Ramos (cell line): ENCODE data around the gene RFESD.

Experiments
- in situ Hi-C: fragments of 300-500 bp; cut with MboI; formaldehyde crosslinking; loops from one replicate; pipeline ENCODE4 v1.14.3; 2022; ENCODE audit warnings: low sequenced_read_pairs; ENCODE audit not compliant: unreplicated experiment

RFESD gene

GRCh38 chr5:95655575-95655974, 9.0 kb downstream of the RFESD start:
- in situ Hi-C loops: no loop called here

- in situ Hi-C loops: no loop called here
These were observed 13.5 kb downstream of the RFESD start for GRCh38 chr5:95660060-95660459.

DNA sequence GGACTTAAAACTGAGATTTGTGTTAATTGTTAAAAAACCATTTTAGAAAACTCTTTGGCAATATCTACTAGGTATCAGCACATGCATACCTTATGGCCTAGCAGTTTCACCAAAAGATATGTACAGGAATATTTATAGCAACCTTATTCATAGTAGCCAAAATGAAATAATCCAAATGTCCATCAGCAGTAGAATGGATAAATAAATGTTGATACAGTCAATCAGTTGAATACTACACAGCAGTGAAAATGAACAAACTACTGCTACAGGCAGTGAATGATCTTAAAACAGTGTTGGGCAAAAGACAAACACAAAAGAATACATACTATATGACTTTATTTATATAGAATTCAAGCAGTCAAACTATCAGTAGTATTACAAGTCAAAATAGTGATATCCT, 16.4 kb downstream of the RFESD start:
- in situ Hi-C loops: no loop called here

DNA sequence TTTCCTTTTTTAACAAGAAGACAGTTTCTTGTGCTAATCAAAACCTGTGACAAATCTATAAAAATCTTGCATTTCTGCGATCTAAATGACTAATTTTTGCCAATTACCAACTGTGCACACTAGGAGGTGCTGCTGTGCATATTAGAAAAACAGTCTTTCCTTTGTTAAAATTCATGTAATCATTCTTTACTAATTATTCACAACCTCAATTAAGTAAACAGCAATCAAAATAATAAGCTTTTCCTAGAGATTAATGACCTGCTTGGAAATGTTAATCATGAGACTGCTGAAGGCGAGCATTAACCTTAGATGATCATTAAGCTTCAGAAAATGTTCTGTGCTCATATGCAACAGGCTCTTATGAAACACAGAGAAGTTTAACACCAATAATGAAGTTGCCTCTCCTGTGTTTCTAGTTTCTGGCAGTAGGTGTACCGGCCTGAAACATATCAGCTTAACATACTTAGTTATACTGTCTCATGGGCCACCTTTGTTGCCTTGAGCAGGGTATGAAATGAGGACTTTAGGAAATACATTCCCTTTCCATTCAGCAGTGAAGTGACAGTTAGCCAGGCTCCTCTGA, 17.7 kb downstream of the RFESD start:
- in situ Hi-C loops: no loop called here

DNA sequence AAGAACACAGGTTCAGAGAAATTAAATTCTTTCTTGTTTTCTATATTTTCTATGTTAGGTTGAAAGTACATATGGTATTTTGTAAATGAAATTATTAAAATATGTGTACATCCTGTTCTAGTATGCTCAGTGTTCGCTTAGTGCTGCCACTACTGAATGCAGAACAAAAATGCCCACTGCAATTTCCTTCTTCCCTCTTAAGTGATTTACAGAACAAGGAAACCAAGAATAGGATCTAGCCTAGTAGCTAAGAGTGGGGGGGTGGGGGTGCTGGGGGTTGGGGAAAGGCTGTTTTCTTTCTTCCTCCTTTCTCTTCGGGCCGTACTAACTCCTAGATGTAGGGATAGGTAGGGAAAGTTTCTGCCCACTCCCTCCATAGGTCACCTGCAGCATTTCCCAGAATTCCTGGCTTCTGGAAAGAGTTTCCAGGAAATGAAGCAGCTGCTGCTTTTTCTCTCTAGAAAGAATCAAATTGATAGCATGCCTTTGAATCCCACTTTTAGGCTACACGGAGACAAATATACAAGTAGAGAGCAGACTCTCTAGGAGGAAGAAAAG, 20.6 kb downstream of the RFESD start:
- in situ Hi-C loops: no loop called here

GRCh38 chr5:95667678-95668077, 21.1 kb downstream of the RFESD start:
- in situ Hi-C loops: no loop called here

GRCh38 chr5:95668216-95668615, 21.6 kb downstream of the RFESD start:
- in situ Hi-C loops: no loop called here

GRCh38 chr5:95668728-95669127, 22.2 kb downstream of the RFESD start:
- in situ Hi-C loops: no loop called here

DNA sequence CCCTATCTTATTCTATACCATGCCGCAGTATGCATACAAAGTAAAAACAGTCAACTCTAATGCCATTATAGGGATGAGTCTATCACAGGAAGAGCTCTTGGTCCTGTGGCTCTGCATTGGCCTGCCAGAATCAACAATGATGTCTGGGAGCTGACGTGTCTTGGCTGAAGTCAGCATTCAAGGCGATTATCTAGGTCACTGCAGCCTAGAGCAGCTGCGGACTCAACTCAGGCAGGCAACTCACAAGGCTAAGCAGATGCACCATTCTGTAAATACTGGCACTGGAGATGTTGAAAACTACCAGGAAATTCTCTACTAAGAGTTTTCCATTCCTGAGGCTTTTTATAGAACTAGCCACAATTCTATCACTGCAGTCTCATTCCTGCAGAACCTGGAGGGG, 23.0 kb downstream of the RFESD start:
- in situ Hi-C loops: no loop called here

DNA sequence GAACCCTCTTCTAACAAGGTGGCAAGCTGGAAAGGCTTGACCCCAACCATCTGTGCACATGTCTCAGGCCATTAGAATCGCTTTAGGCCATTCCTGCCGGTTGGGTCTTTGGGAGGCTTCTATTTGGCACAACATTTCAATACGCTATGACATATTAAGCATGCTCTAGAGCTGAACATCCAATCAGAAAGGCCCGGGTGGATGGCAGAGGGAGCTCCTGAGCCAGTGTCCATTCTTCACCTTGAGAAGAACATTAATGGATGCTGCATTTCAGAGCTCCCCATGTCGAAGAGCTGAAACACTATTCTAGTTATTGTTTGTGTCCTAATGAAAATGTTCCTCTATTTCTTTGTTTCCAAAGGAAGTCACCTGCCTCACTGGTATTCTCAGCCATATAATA, 23.4 kb downstream of the RFESD start:
- in situ Hi-C loops: no loop called here

DNA sequence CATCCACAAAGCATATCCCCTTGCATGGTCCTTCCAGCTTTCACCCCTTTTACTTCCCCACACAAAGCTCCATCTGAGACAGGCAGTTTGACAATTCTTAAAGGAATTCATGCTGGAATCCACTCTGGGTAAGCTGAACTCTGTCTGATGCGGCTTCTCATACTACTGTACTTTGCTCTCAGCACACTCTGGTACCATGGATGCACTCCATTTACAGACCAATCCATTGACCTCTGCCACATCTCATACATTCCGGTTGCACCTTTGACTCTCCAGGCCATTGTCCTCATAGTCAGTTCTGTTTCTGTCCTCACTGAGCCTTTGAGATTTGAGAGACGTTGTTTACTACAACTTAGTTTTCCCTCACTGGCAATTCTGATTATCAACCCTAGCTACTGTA, 24.0 kb downstream of the RFESD start:
- in situ Hi-C loops: no loop called here

DNA sequence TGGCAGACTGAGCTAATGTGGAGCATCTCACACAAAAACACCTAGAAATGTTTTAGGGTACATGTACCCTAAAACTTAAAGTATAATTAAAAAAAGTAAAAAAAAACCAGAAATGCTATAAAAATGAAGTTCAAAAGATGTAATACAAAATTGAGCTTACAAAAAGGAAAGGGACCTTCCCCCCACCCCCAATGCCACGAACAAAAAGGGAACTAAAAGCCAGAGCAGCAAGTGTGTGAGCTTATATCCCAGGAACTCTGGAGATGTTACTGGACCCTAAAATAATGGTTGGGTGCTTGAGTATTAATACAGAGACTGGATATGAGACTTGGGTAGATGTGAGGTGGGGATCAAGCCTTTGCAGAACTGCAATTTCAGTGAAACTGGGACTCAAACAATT, 25.2 kb downstream of the RFESD start:
- in situ Hi-C loops: no loop called here

DNA sequence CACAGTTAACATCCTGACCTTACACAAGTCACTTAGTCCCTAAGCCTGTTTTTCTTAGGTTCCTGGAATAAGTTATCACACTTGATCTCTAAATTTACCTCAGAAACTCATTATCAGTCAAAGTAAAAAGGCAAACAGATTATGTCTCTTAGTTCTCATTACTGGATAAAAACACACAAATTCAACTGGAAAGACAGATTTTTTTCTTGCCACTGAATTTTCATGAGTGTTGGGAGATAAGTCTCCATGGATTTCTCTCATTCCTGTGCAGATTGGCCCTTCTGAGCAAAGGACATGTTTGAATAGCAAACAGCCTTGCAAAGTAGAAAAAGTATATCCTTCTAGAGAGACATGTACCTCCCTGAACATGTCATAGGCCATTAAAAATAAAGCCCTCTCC, 26.1 kb downstream of the RFESD start:
- in situ Hi-C loops: no loop called here

DNA sequence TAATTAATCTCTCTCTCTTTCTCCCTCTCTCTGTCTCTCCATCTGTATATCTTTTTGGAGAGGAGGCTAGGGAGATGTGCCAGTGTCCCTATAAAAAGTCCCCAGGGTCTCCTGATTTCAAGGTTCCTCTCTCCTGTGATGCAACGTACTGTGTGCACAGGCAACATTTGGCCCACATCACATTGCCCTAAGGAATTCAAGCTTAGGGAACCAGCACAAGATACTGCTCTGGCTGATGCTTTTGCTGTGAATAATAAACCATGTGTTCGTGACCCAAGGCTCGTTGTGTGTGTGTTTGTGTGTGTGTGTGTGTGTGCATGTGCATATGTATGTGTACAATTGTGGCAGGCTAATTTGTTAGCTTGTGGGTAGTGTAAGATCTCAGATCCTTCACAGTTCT, 26.5 kb downstream of the RFESD start:
- in situ Hi-C loops: no loop called here

- in situ Hi-C loops: no loop called here
These were observed 36.3 kb downstream of the RFESD start, which contains the start of gene SPATA9 for GRCh38 chr5:95682891-95683290. SPATA9 (minus strand) TSS chr5:95682991; CDS start chr5:95682854, 137 bp downstream.

DNA sequence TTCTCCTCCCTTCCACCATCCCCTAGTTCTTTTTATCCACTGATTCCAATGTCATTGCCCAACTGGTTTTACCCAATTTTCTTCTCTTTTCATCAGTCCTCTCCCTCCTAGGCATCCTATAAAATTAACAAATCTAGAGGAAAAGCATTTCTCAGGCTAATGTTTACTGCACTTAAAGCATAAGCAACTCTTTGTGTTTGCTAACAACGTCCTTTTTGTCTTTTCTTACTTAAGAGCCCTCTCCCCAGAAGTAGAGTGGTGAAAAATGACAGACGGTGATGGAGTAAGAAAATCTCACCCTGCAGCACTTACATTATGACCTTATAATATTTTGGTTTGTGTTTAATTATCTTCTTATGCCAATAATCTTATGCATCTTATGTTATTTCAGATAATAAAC, 37.8 kb downstream of the RFESD start:
- in situ Hi-C loops: no loop called here

- in situ Hi-C loops: no loop called here
These were observed 40.1 kb downstream of the RFESD start for GRCh38 chr5:95686651-95687050.

GRCh38 chr5:95689680-95690079, 43.1 kb downstream of the RFESD start:
- in situ Hi-C loops: no loop called here

- in situ Hi-C loops: no loop called here
These were observed 43.8 kb downstream of the RFESD start for GRCh38 chr5:95690333-95690732.

- in situ Hi-C loops: no loop called here
These were observed 51.5 kb downstream of the RFESD start for GRCh38 chr5:95697781-95698681.

- in situ Hi-C loops: no loop called here
These were observed 52.8 kb downstream of the RFESD start for GRCh38 chr5:95699337-95699736.
